Measurements from ENCODE around the gene OVAAL. TPM values are rescaled to one million over a fixed set of nuclear protein-coding genes. Genes with fewer than 3 reads are reported as not detected.

Gene OVAAL
- polyA plus RNA-seq, 3 donors, result not detected

DNA sequence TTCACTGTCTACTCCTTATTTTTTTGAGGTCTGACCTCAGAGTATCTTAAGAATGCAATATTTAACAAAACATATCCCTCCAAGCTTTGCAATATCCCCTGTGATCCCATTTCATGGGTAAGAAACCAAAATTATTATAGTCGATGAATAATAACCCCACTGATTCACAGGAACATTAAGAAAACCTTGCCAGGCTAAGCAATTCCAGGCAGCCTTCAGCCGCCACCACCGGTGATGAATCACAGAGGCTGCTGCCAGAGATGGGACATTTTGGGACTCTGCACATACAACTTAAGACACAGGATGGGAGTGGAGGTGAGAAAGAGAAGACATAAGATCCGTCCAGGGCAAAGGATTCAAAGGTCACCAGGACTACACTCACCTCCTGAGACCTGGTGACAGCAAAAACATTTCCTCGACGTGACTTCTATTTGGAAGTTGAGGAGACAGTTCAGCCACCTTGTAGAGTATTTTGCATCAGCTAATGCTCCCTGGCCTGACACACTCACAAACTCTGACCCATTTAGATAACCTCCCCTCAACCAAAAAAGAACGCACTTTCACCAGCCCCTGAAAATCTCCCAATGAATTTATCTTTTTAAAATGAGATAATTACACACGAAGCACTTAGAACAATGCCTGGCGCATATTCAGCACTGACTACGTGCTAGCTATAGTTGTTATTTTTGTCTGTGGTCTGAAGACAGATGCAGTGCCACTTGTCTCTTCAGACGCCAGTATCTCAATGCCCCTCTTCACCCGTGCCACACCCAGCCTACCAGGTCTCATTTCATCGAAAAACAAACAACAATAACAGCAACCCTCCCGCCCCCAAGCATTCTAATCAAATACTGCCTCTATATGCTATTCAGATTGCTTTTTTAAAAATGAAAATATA is 17.8 kb upstream of the OVAAL start:
- WGBS (ENCODE audit: insufficient coverage), result 100% methylated on average over 1 of the region's 14 CpGs

DNA sequence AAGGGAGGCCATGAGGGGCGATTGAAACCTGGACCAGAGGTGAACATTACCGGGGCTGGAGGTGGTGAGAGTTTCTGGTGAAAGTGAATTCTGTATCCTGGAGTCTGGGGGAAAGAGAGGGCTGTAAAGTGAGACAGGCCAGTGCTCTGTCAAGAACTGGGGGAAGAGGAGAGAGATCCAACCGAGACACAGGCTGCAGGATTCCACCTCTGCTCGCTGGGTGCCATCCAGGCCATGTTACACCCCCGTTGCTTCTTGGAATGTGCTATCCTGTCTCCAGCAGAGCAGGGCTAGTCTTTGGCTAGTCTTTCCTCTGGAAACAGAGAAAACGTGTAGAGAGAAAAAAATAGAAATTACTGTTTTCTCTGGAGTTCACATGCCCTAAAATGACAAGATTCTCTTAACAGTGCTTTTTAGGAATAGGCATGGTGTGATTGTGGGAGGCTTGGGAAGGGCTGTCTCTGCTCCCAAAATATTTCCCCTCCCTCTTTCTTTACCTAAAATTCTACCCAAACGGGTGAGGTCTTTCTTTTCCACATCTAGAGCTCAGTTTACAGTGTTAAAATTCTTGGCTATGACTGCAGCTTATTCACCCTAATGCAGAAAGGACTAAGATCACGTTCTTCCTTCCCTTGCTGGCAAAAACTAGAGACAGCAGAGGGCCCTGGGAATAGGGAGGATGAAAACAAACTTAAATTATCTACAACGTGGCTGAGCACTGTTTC is 16.5 kb upstream of the OVAAL start:
- Mint-ChIP-seq H3K4me1 (no peaks in the 10 kb centered on the region), H3K4me3 (no peak overlapping the region), H3K27ac (peak overlapping the region in 1 of 7 donors; percentile 27), H3K9me3 (no peaks in the 10 kb centered on the region), H3K27me3 (ENCODE audit: low read depth in 3 of 3) (peaks cover 0 to 3% (median 3%) of the 10 kb centered on the region in 3 donors), H3K36me3 (no peaks in the 10 kb centered on the region)
- no peak for DNase-seq
- Histone ChIP-seq H3K27me3 (ENCODE audit: control insufficient read depth in 2 of 2, insufficient read depth in 2 of 2, low read length in 2 of 2) (no peaks in the 10 kb centered on the region), H3K4me1 (ENCODE audit: control insufficient read depth in 1 of 2, insufficient read depth in 2 of 2, low read length in 2 of 2) (no peaks in the 10 kb centered on the region), H3K36me3 (replicated peaks in 1 of 2; ENCODE audit: control insufficient read depth in 1 of 2, insufficient read depth in 2 of 2, low read length in 2 of 2) (no peaks in the 10 kb centered on the region), H3K9ac (ENCODE audit: insufficient read depth, low read length, poor library complexity, severe bottlenecking) (no peak overlapping the region), H3K4me2 (replicated peaks; ENCODE audit: extremely low read depth, low read length, poor library complexity, severe bottlenecking) (no peak overlapping the region), H3K4me3 (replicated peaks in 1 of 3; ENCODE audit: low read depth in 2 of 3, low read length in 3 of 3) (no peak overlapping the region), H3K79me2 (ENCODE audit: insufficient read depth, low read length) (no peaks in the 10 kb centered on the region), H4K20me1 (ENCODE audit: insufficient read depth, low read length) (no peaks in the 10 kb centered on the region), H3K9me3 (replicated peaks in 1 of 2; ENCODE audit: control insufficient read depth in 1 of 2, insufficient read depth in 1 of 2, low read length in 2 of 2) (no peaks in the 10 kb centered on the region), H2AFZ (ENCODE audit: insufficient read depth, low read depth, low read length, poor library complexity, severe bottlenecking) (no peak overlapping the region), H3K27ac (ENCODE audit: low read depth in 1 of 2, low read length in 2 of 2) (no peak overlapping the region)
- TF ChIP-seq, protein P1, sequence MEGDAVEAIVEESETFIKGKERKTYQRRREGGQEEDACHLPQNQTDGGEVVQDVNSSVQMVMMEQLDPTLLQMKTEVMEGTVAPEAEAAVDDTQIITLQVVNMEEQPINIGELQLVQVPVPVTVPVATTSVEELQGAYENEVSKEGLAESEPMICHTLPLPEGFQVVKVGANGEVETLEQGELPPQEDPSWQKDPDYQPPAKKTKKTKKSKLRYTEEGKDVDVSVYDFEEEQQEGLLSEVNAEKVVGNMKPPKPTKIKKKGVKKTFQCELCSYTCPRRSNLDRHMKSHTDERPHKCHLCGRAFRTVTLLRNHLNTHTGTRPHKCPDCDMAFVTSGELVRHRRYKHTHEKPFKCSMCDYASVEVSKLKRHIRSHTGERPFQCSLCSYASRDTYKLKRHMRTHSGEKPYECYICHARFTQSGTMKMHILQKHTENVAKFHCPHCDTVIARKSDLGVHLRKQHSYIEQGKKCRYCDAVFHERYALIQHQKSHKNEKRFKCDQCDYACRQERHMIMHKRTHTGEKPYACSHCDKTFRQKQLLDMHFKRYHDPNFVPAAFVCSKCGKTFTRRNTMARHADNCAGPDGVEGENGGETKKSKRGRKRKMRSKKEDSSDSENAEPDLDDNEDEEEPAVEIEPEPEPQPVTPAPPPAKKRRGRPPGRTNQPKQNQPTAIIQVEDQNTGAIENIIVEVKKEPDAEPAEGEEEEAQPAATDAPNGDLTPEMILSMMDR (IDR thresholded peaks at IDR 0.05), result no peak
- intact Hi-C loops (cut with micrococcal nuclease), result loop anchor here in 1 of 2 donors (2.0 kb wide), 1 partner anchor 53 kb away; no protein-coding TSS in a partner anchor
- WGBS (ENCODE audit: insufficient coverage), result 98% methylated on average over 5 of the region's 9 CpGs

More for the DNA sequence above, 17.8 kb upstream of the OVAAL start:
- Mint-ChIP-seq H3K27ac (no peak overlapping the region), H3K4me1 (no peaks in the 10 kb centered on the region), H3K9me3 (no peaks in the 10 kb centered on the region), H3K36me3 (no peaks in the 10 kb centered on the region), H3K27me3 (ENCODE audit: low read depth in 3 of 3) (peaks cover 0 to 3% (median 0%) of the 10 kb centered on the region in 3 donors), H3K4me3 (no peak overlapping the region)
- intact Hi-C loops (cut with micrococcal nuclease), result no loop called here
- H3K9ac ChIP-seq (ENCODE audit: insufficient read depth, low read length, poor library complexity, severe bottlenecking), result no peak overlapping the region
- no peak overlapping the region for H2AFZ ChIP-seq (ENCODE audit: insufficient read depth, low read depth, low read length, poor library complexity, severe bottlenecking)
- TF ChIP-seq, protein P1 (IDR thresholded peaks at IDR 0.05), result no peak
- no peaks in the 10 kb centered on the region for H3K36me3 ChIP-seq (replicated peaks in 1 of 2; ENCODE audit: control insufficient read depth in 1 of 2, insufficient read depth in 2 of 2, low read length in 2 of 2)
- no peaks in the 10 kb centered on the region for H3K9me3 ChIP-seq (replicated peaks in 1 of 2; ENCODE audit: control insufficient read depth in 1 of 2, insufficient read depth in 1 of 2, low read length in 2 of 2)
- H3K4me1 ChIP-seq (ENCODE audit: control insufficient read depth in 1 of 2, insufficient read depth in 2 of 2, low read length in 2 of 2), result no peaks in the 10 kb centered on the region
- H3K27me3 ChIP-seq (ENCODE audit: control insufficient read depth in 2 of 2, insufficient read depth in 2 of 2, low read length in 2 of 2), result no peaks in the 10 kb centered on the region
- H3K4me2 ChIP-seq (replicated peaks; ENCODE audit: extremely low read depth, low read length, poor library complexity, severe bottlenecking), result no peak overlapping the region
- no peak overlapping the region for H3K27ac ChIP-seq (ENCODE audit: low read depth in 1 of 2, low read length in 2 of 2)
- H4K20me1 ChIP-seq (ENCODE audit: insufficient read depth, low read length), result no peaks in the 10 kb centered on the region
- H3K4me3 ChIP-seq (replicated peaks in 1 of 3; ENCODE audit: low read depth in 2 of 3, low read length in 3 of 3), result no peak overlapping the region
- DNase-seq, result no peak
- H3K79me2 ChIP-seq (ENCODE audit: insufficient read depth, low read length), result no peaks in the 10 kb centered on the region

Data from CD14-positive monocyte (primary cell).